Esophagus squamous epithelium (tissue), 5 donors: ENCODE results near the gene MTFR1L. TPM values are rescaled to one million over a fixed set of nuclear protein-coding genes. Genes with fewer than 3 reads are reported as not detected.
A peak's percentile ranks its signal among the peaks of the same experiment; 100 is the strongest.

Experiments used
- DNase-seq: peaks from one replicate; lab custom pipeline; 2025; lab: John Stamatoyannopoulos, UW
- H3K27ac ChIP-seq, 4 donors: fragments of 200-600 bp; sonication (generic); one replicate each; pipeline ENCODE4 v1.5.1; 2016 to 2019; ENCODE audit warnings: mild to moderate bottlenecking in 1 of 4
- H3K27me3 ChIP-seq, 4 donors: fragments of 200-600 bp; sonication (generic); 1 replicate in 3 of 4; 2 replicates in 1 of 4; pipeline versions ENCODE4 v1.5.1 to v1.6.0; 2017 to 2021; ENCODE audit warnings: antibody characterized with exemption in 1 of 4
- H3K36me3 ChIP-seq, 3 donors: fragments of 200-600 bp; sonication (generic); one replicate each; pipeline ENCODE4 v1.5.1; 2016 to 2019
- H3K4me1 ChIP-seq, 3 donors: fragments of 200-600 bp; sonication (generic); one replicate each; pipeline ENCODE4 v1.5.1; 2017 to 2019
- H3K4me3 ChIP-seq, 4 donors: fragments of 200-600 bp; sonication (generic); 1 replicate in 3 of 4; 2 replicates in 1 of 4; pipeline ENCODE4 v1.5.1; 2016 to 2019; ENCODE audit warnings: mild to moderate bottlenecking in 2 of 4, moderate library complexity in 1 of 4
- H3K9me3 ChIP-seq, 3 donors: fragments of 200-600 bp; sonication (generic); one replicate each; pipeline ENCODE4 v1.5.1; 2016 to 2019
- POLR2A ChIP-seq, 4 donors: fragments of 450-650 bp; IDR thresholded peaks; one replicate each; pipeline ENCODE4 v1.6.1; 2017; ENCODE audit warnings: antibody characterized with exemption in 4 of 4, mild to moderate bottlenecking in 4 of 4, moderate library complexity in 3 of 4
- WGBS, 2 donors: methylation state at CpG; one replicate each; pipeline ENCODE4 v1.1.5; 2018; 5-methylcytosine and 5-hydroxymethylcytosine counted together
- intact Hi-C: fragments of 100-400 bp; cut with DNase I; formaldehyde crosslinking; loops from one replicate; pipeline ENCODE4 v1.15.0; 2022
- total RNA-seq, 4 donors: library from RNA; depleted of rRNA; stranded (reverse); fragments of >200 nt; gene quantifications; one replicate each; pipeline ENCODE4 v1.1.0, GENCODE V29; 2016
- TF ChIP-seq, protein P1 (sequence below), 6 experiments: fragments of 450-650 bp in 4 of 6; fragments of 200-600 bp in 2 of 6; sonication (generic) in 2 of 6; IDR thresholded peaks; one replicate each; pipeline ENCODE4 v1.5.1; 2016 to 2019; ENCODE audit warnings: antibody characterized with exemption in 6 of 6, mild to moderate bottlenecking in 4 of 6, moderate library complexity in 4 of 6
- donor health status: DM: yes; HTN: yes; CAD: no.

Gene MTFR1L
- total RNA-seq, 4 donors from 2014 or later: 24.4 to 53.8 (median 28.3) TPM

- DNase-seq: no peak
- TF ChIP-seq, protein P1, sequence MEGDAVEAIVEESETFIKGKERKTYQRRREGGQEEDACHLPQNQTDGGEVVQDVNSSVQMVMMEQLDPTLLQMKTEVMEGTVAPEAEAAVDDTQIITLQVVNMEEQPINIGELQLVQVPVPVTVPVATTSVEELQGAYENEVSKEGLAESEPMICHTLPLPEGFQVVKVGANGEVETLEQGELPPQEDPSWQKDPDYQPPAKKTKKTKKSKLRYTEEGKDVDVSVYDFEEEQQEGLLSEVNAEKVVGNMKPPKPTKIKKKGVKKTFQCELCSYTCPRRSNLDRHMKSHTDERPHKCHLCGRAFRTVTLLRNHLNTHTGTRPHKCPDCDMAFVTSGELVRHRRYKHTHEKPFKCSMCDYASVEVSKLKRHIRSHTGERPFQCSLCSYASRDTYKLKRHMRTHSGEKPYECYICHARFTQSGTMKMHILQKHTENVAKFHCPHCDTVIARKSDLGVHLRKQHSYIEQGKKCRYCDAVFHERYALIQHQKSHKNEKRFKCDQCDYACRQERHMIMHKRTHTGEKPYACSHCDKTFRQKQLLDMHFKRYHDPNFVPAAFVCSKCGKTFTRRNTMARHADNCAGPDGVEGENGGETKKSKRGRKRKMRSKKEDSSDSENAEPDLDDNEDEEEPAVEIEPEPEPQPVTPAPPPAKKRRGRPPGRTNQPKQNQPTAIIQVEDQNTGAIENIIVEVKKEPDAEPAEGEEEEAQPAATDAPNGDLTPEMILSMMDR (IDR thresholded peaks at IDR 0.05): no peak
- TF ChIP-seq POLR2A (IDR thresholded peaks at IDR 0.05): no peak
- Histone ChIP-seq H3K4me3 (no peak overlapping the region), H3K9me3 (no peaks in the 10 kb centered on the region), H3K27ac (peak overlapping the region; percentile 66 to 81 (median 70)), H3K27me3 (no peaks in the 10 kb centered on the region), H3K4me1 (peaks cover 52 to 89% (median 60%) of the 10 kb centered on the region in 3 donors), H3K36me3 (peaks cover 0 to 20% (median 4%) of the 10 kb centered on the region in 3 donors)
- 38 to 64% methylated on average over 8 to 9 of the region's 9 CpGs for WGBS, 2 donors
- intact Hi-C loops: no loop called here
Observed at GRCh38 chr1:25871704-25872494, 52.1 kb downstream of the MTFR1L start.

GRCh38 chr1:25872713-25873112, 53.0 kb downstream of the MTFR1L start:
- TF ChIP-seq POLR2A (IDR thresholded peaks at IDR 0.05): no peak
- TF ChIP-seq, protein P1 (IDR thresholded peaks at IDR 0.05): no peak
- Histone ChIP-seq H3K36me3 (peaks cover 0 to 20% (median 4%) of the 10 kb centered on the region in 3 donors), H3K27ac (peak overlapping the region; percentile 50 to 81 (median 70)), H3K4me3 (no peak overlapping the region), H3K27me3 (no peaks in the 10 kb centered on the region), H3K4me1 (peaks cover 47 to 89% (median 58%) of the 10 kb centered on the region in 3 donors), H3K9me3 (no peaks in the 10 kb centered on the region)
- intact Hi-C loops: no loop called here
- no peak for DNase-seq
- 43 to 56% methylated on average over 2 of the region's 2 CpGs for WGBS, 2 donors

DNA sequence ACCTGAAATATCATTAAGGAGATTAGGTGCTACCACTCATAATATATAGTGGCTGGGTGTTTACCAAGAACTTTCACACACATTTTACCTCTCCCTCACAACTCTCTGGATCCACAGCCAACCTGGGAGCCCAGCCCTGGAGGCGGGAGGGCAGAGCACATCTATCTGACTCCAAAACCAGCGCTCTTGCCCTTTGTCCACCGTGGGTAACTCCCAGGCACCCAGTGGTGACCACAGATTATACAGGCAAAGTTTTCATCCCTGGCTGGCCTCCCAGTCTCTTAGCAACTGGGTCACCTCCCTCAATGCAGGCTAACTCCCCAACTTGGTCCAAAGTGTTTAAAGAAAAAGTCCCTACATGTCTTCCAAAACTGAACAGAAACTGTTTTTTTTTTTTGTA, 53.4 kb downstream of the MTFR1L start:
- Histone ChIP-seq H3K27ac (peak overlapping the region; percentile 33 to 81 (median 62)), H3K9me3 (no peaks in the 10 kb centered on the region), H3K27me3 (no peaks in the 10 kb centered on the region), H3K4me3 (no peak overlapping the region), H3K4me1 (peaks cover 42 to 89% (median 54%) of the 10 kb centered on the region in 3 donors), H3K36me3 (peaks cover 0 to 20% (median 4%) of the 10 kb centered on the region in 3 donors)
- TF ChIP-seq, protein P1 (IDR thresholded peaks at IDR 0.05): no peak
- DNase-seq: no peak
- intact Hi-C loops: no loop called here
- 46 to 51% methylated on average over 3 of the region's 3 CpGs for WGBS, 2 donors

GRCh38 chr1:25874209-25874608, 54.5 kb downstream of the MTFR1L start:
- Histone ChIP-seq H3K4me3 (peak overlapping the region; percentile 69 to 79 (median 75)), H3K27ac (peak overlapping the region; percentile 85 to 96 (median 92)), H3K36me3 (peaks cover 0 to 14% (median 4%) of the 10 kb centered on the region in 3 donors), H3K27me3 (no peaks in the 10 kb centered on the region), H3K9me3 (no peaks in the 10 kb centered on the region), H3K4me1 (peaks cover 40 to 95% (median 57%) of the 10 kb centered on the region in 3 donors)
- no peak for DNase-seq
- no peak for TF ChIP-seq POLR2A (IDR thresholded peaks at IDR 0.05)
- TF ChIP-seq, protein P1 (IDR thresholded peaks at IDR 0.05): no peak
- WGBS, 2 donors: 80 to 83% methylated on average over 1 to 2 of the region's 3 CpGs
- intact Hi-C loops: no loop called here

GRCh38 chr1:25874635-25875153, 54.9 kb downstream of the MTFR1L start:
- no peak for DNase-seq
- Histone ChIP-seq H3K36me3 (peaks cover 0 to 9% (median 1%) of the 10 kb centered on the region in 3 donors), H3K9me3 (no peaks in the 10 kb centered on the region), H3K4me1 (peaks cover 40 to 98% (median 58%) of the 10 kb centered on the region in 3 donors), H3K27me3 (no peaks in the 10 kb centered on the region), H3K27ac (peak overlapping the region; percentile 85 to 96 (median 92)), H3K4me3 (peak overlapping the region; percentile 69 to 79 (median 75))
- 4 to 13% methylated on average over 5 of the region's 8 CpGs for WGBS, 2 donors
- TF ChIP-seq, protein P1 (IDR thresholded peaks at IDR 0.05): no peak
- no peak for TF ChIP-seq POLR2A (IDR thresholded peaks at IDR 0.05)
- intact Hi-C loops: no loop called here
